H9 (cell line): ENCODE data around the gene ACOT11. TPM values are rescaled to one million over a fixed set of nuclear protein-coding genes. Genes with fewer than 3 reads are reported as not detected.

Experiments
- DNase-seq: peaks from one replicate; pipeline ENCODE4 v3.0.0-alpha.2; 2017
- H2AFZ ChIP-seq: one replicate; pipeline ENCODE4 v1.6.1; 2013; ENCODE audit warnings: mild to moderate bottlenecking, low read length, control low read depth, moderate library complexity
- H2AK5ac ChIP-seq: 2 replicates; pipeline ENCODE4 v1.6.1; 2013; ENCODE audit warnings: low read length, control low read depth, mixed read lengths; ENCODE audit not compliant: insufficient read length
- H2BK120ac ChIP-seq: one replicate; pipeline ENCODE4 v1.6.1; 2013; ENCODE audit warnings: low read depth, mild to moderate bottlenecking, low read length, control low read depth, inconsistent platforms; ENCODE audit not compliant: poor library complexity, severe bottlenecking
- H2BK12ac ChIP-seq: 2 replicates; pipeline ENCODE4 v1.6.1; 2013; ENCODE audit warnings: low read length, control low read depth, mixed read lengths, low read depth; ENCODE audit not compliant: insufficient read length
- H2BK15ac ChIP-seq: 2 replicates; pipeline ENCODE4 v1.6.1; 2013; ENCODE audit warnings: low read depth, low read length, control low read depth
- H2BK20ac ChIP-seq: one replicate; pipeline ENCODE4 v1.6.1; 2013; ENCODE audit warnings: low read depth, mild to moderate bottlenecking, low read length, control low read depth, inconsistent platforms; ENCODE audit not compliant: poor library complexity, severe bottlenecking
- H2BK5ac ChIP-seq: 2 replicates; pipeline ENCODE4 v1.6.1; 2013; ENCODE audit warnings: low read length, control low read depth, mixed read lengths; ENCODE audit not compliant: insufficient read length
- H3K14ac ChIP-seq: 2 replicates; pipeline ENCODE4 v1.6.1; 2013; ENCODE audit warnings: low read length, control low read depth; ENCODE audit not compliant: insufficient read depth
- H3K18ac ChIP-seq: 2 replicates; pipeline ENCODE4 v1.6.1; 2013; ENCODE audit warnings: low read depth, mild to moderate bottlenecking, mixed read lengths, low read length, control low read depth; ENCODE audit not compliant: insufficient read length
- H3K23ac ChIP-seq: 2 replicates; pipeline ENCODE4 v1.6.1; 2013; ENCODE audit warnings: low read length, control low read depth, mixed read lengths, low read depth; ENCODE audit not compliant: insufficient read length
- H3K23me2 ChIP-seq: 2 replicates; pipeline ENCODE4 v1.6.1; 2013; ENCODE audit warnings: low read depth, mild to moderate bottlenecking, mixed read lengths, low read length, control low read depth; ENCODE audit not compliant: insufficient read length, poor library complexity, severe bottlenecking
- H3K27ac ChIP-seq: 2 replicates; pipeline ENCODE4 v1.5.1; 2013; ENCODE audit warnings: low read length, control low read depth, mixed read lengths, low read depth; ENCODE audit not compliant: insufficient read length
- H3K27me3 ChIP-seq: 2 replicates; pipeline ENCODE4 v1.6.1; 2013; ENCODE audit warnings: low read length, control low read depth, inconsistent platforms; ENCODE audit not compliant: insufficient read depth
- H3K4ac ChIP-seq: 2 replicates; pipeline ENCODE4 v1.6.1; 2013; ENCODE audit warnings: low read depth, mild to moderate bottlenecking, control low read depth, inconsistent platforms, low read length, moderate library complexity
- H3K4me1 ChIP-seq: 2 replicates; pipeline ENCODE4 v1.6.1; 2013; ENCODE audit warnings: low read length, control low read depth, inconsistent platforms; ENCODE audit not compliant: insufficient read depth
- H3K4me2 ChIP-seq: 2 replicates; pipeline ENCODE4 v1.6.1; 2013; ENCODE audit warnings: low read length, control low read depth, mixed read lengths; ENCODE audit not compliant: insufficient read length, insufficient read depth
- H3K56ac ChIP-seq: 2 replicates; pipeline ENCODE4 v1.6.1; 2013; ENCODE audit warnings: low read depth, mild to moderate bottlenecking, mixed read lengths, low read length, control low read depth; ENCODE audit not compliant: insufficient read length
- H3K79me1 ChIP-seq: 2 replicates; pipeline ENCODE4 v1.6.1; 2013; ENCODE audit warnings: low read depth, mild to moderate bottlenecking, moderate library complexity, low read length, control low read depth, inconsistent platforms; ENCODE audit not compliant: insufficient read depth, poor library complexity, severe bottlenecking
- H3K79me2 ChIP-seq: 2 replicates; pipeline ENCODE4 v1.6.1; 2013; ENCODE audit warnings: low read length, control low read depth, inconsistent platforms; ENCODE audit not compliant: insufficient read depth
- H3K9ac ChIP-seq: 2 replicates; pipeline ENCODE4 v1.6.1; 2013; ENCODE audit warnings: low read length, control low read depth, mixed read lengths; ENCODE audit not compliant: insufficient read length; ENCODE audit errors: extremely low read depth
- H3K9me3 ChIP-seq: one replicate; pipeline ENCODE4 v1.6.1; 2013; ENCODE audit warnings: low read depth, low read length, inconsistent platforms; ENCODE audit not compliant: control insufficient read depth
- H3T11ph ChIP-seq: one replicate; pipeline ENCODE4 v1.6.1; 2013; ENCODE audit warnings: mild to moderate bottlenecking, low read length, control low read depth, inconsistent platforms
- H4K20me1 ChIP-seq: one replicate; pipeline ENCODE4 v1.6.1; 2013; ENCODE audit not compliant: control insufficient read depth, insufficient read length, insufficient read depth
- H4K5ac ChIP-seq: 2 replicates; pipeline ENCODE4 v1.6.1; 2013; ENCODE audit warnings: low read depth, mild to moderate bottlenecking, mixed read lengths, low read length, control low read depth; ENCODE audit not compliant: insufficient read length
- H4K8ac ChIP-seq: replicated peaks from 2 replicates; pipeline ENCODE4 v1.6.1; 2013; ENCODE audit warnings: low read length, control low read depth, mixed read lengths, low read depth; ENCODE audit not compliant: insufficient read length
- H4K91ac ChIP-seq: 2 replicates; pipeline ENCODE4 v1.6.1; 2013; ENCODE audit warnings: low read depth, mild to moderate bottlenecking, moderate library complexity, mixed read lengths, low read length, control low read depth; ENCODE audit not compliant: insufficient read length
- H3K27ac Mint-ChIP-seq, 3 experiments: 2 replicates in 2 of 3; 3 replicates in 1 of 3; pipeline ENCODE4 v1.8.0; 2020 to 2021; ENCODE audit warnings: mixed read lengths in 3 of 3, mild to moderate bottlenecking in 1 of 3, moderate library complexity in 1 of 3
- H3K27me3 Mint-ChIP-seq: 2 replicates; pipeline ENCODE4 v1.8.0; 2021; ENCODE audit warnings: low read depth, mild to moderate bottlenecking, moderate library complexity, mixed read lengths
- H3K36me3 Mint-ChIP-seq, 3 experiments: 2 replicates in 2 of 3; 3 replicates in 1 of 3; pipeline ENCODE4 v1.8.0; 2020 to 2021; ENCODE audit warnings: low read depth in 3 of 3, mixed read lengths in 3 of 3; ENCODE audit not compliant: insufficient read depth in 1 of 3
- H3K4me1 Mint-ChIP-seq, 2 experiments: 2 replicates each; pipeline ENCODE4 v1.8.0; 2020; ENCODE audit warnings: mixed read lengths in 2 of 2
- H3K4me3 Mint-ChIP-seq, 2 experiments: 2 replicates in 1 of 2; 3 replicates in 1 of 2; pipeline ENCODE4 v1.8.0; 2020 to 2021; ENCODE audit warnings: mild to moderate bottlenecking in 2 of 2, mixed read lengths in 2 of 2, moderate library complexity in 1 of 2
- H3K9me3 Mint-ChIP-seq, 2 experiments: 2 replicates in 1 of 2; 3 replicates in 1 of 2; pipeline ENCODE4 v1.8.0; 2020; ENCODE audit warnings: mild to moderate bottlenecking in 2 of 2, mixed read lengths in 2 of 2, moderate library complexity in 1 of 2
- CTCF ChIP-seq: fragments of 200-600 bp; sonication (generic); conservative IDR thresholded peaks from 3 replicates; pipeline ENCODE4 v1.8.0; 2021; ENCODE audit warnings: antibody characterized with exemption, mild to moderate bottlenecking
- WGBS: extraction: QIAGEN DNeasy Blood & Tissue Kit; methylation state at CpG from one replicate; pipeline ENCODE4 v1.1.7; 2013; ENCODE audit warnings: missing lambda C conversion rate, low lambda C conversion rate, mixed read lengths; ENCODE audit not compliant: insufficient read length; ENCODE audit errors: extremely low coverage; 5-methylcytosine and 5-hydroxymethylcytosine counted together
- total RNA-seq: library from RNA; stranded (reverse); gene quantifications from 2 replicates; pipeline ENCODE4 v1.2.1, GENCODE V29; 2021

Gene ACOT11
- total RNA-seq, 1 experiment from 2014 or later: 4.0 TPM

DNA sequence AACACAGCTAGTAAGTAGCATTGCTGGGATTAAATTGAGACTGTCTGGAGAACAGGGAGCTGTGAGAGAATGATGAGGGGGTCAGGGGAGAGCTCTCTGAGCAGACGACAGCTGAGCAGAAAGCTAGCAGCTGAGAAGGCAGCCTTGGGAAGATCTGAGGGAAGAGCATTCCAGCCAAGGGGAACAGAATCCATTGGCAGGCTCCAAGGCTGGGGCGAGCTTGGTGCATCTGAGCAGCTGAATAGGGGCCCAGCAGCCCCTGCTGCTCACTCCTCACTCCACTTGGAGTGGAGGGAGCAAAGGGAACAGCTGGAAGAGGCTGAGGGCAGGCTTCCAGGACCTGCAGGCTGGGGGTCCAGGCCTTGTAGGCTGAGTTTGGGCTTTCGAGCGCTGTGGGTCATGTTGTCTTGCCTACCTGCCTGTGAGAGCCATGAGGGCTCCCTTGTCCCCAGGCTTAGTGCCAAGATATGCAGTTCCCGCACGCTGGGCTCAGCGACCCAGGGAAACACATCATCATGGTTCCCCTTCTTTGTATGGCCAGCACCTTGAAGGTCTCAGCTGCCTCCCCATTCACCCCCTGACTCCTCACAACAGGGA is 10.5 kb downstream of the ACOT11 start:
- no peaks in the 10 kb centered on the region for H3K4me1 ChIP-seq
- H2BK120ac ChIP-seq: no peak overlapping the region
- no CpG with 5 or more reads among the region's 7 CpGs for WGBS
- no peak overlapping the region for H3K56ac ChIP-seq
- no peak overlapping the region for H2BK20ac ChIP-seq
- no peak overlapping the region for H3T11ph ChIP-seq
- H3K4ac ChIP-seq: no peak overlapping the region
- no peak overlapping the region for H3K4me2 ChIP-seq
- no peaks in the 10 kb centered on the region for H3K79me2 ChIP-seq
- Mint-ChIP-seq H3K27ac (no peak overlapping the region; a peak in 1 of 7 replicates), H3K4me1 (no peaks in the 10 kb centered on the region), H3K9me3 (peaks cover 13 to 15% of the 10 kb centered on the region in 2 experiments), H3K27me3 (no peaks in the 10 kb centered on the region; the same call in 1 of the 2 replicates), H3K4me3 (no peak overlapping the region), H3K36me3 (peaks cover 0 to 7% (median 2%) of the 10 kb centered on the region in 3 experiments; a peak in 5 of 7 replicates)
- no peak overlapping the region for H3K27ac ChIP-seq
- no peak overlapping the region for H2AFZ ChIP-seq
- no peak overlapping the region for H2BK5ac ChIP-seq
- no peaks in the 10 kb centered on the region for H4K20me1 ChIP-seq
- no peak overlapping the region for H3K18ac ChIP-seq
- H3K23ac ChIP-seq: no peak overlapping the region
- no peak overlapping the region for H2BK15ac ChIP-seq
- no peaks in the 10 kb centered on the region for H3K9me3 ChIP-seq
- no peaks in the 10 kb centered on the region for H3K27me3 ChIP-seq
- H3K14ac ChIP-seq: no peak overlapping the region
- H3K9ac ChIP-seq: no peak overlapping the region
- H2AK5ac ChIP-seq: no peak overlapping the region
- no peak overlapping the region for H4K91ac ChIP-seq
- TF ChIP-seq CTCF: no peak
- H3K79me1 ChIP-seq: no peaks in the 10 kb centered on the region
- no peak for DNase-seq
- H4K5ac ChIP-seq: no peak overlapping the region
- no peak overlapping the region for H4K8ac ChIP-seq
- H2BK12ac ChIP-seq: no peak overlapping the region
- H3K23me2 ChIP-seq: no peaks in the 10 kb centered on the region
